HG02938 (cell line): Measurements from ENCODE around the gene LAMC3.

Experiments
- ATAC-seq: cut with Tn5 transposase; IDR thresholded peaks from one replicate; pipeline ENCODE4 v1.9.1; 2021; ENCODE audit warnings: mild to moderate bottlenecking, moderate library complexity; ENCODE audit not compliant: unreplicated experiment

Gene LAMC3

DNA sequence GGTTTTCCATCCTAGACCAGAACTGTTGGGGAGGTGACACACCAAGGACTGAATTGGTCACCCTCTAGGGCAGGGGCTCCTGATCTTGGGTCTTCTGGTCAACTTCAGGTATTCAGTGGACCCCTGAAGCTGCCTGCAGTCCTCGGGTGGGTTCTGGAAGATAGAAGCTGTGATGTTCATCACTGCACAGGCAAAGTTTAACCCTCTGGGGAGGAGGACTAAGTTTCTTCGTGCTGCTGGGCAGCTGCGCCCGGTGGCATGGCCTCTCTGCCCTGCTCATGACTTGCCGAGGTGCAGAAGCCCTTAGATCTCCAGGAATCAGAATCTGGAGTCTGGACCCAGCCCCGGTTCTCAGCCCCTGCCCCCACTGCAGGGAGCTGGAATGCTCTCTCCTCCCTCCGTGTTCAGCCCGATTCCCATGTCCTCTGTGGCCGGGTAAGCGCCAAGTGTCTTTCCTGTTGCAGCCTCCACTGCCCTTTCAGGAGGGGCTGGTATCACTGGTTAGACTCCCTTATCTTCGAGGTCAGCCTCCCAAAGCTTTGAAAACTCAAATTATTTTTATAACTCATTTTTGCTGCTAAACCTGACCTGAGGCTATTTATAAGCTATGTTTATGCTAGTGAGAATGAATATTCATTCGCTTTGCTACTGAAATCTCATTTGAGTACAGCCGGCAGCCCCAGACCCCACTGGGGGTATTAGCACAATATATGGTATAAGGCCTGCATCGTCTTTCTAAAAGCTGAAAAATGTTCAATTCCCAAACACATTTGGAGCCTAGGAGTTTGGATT is 1.7 kb downstream of the LAMC3 start:
- ATAC-seq, result no peak

DNA sequence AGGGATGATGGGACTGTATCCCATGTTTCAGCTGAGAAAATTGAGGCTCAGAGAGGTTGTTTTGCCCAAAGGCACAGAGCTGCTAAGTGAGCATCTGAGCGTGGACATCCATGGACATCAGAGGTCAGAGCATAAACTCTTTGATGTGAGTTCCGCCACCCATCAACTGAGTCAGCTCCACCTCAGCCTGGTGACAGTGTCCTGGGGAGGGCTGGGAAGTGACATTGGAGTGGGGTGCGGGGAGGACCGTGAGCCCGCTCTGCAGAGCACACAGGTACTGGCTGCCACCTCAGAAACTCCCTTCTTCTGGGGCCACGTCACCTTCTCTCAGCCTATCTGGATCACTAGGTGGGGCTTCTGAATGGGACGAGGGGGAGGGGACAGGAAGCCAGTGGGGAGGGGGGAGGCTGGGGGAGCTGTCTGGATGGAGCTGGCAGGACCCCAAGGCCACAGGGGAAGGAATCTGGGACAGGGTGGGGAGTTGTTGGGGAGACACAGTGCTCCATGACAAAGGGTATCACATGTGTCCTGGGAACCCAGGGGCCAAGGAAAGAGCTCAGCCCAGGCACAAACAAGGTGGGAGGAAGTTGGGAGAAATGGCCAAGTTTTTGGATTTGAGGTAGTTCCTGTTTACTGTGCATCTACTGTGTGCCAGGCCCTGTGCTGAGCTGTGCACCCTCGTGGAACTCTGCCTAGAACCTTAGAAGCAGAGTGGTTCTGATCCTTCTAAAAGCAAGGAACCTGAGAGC is 2.5 kb downstream of the LAMC3 start:
- ATAC-seq, result no peak

DNA sequence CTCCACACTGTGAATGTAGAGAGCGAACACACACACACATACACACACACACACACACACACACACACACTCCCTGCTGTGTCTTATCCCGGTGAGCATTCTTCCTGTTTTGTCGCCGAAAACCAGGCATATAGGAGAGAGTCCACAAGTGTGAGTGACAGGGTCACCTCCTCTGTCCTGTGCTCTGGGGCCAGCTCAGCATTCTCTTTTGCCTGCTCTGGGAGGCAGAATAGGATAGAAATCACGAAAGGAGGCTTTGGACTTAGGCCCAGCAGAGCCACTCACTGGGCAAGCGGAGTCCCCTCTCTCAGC is 3.0 kb downstream of the LAMC3 start:
- no peak for ATAC-seq

DNA sequence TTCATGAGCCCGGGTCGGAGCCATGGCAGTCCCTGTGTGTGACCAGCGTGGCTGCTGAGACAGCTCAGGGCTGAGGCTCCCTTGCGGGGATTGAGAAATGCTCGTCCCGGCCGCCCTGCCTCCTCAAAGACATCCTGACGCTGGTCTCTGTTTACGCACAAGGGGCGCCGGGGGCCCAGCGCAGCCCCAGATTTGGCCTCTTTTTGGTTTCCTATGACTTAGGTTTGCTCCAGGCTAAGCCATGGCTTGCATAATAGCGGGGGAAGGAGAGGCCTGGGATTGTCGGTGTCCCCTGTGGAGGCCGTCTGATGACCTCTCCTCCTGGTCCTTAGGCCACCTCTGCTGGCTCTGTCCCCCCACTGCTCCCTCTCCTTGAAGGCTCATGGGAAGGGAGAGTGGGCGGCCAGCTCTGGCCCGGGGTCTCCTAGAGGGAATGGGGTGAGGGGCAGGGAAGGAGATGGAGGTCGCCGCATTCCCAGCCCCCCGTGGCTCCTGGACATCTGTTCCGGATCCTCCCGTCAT is 3.5 kb downstream of the LAMC3 start:
- no peak for ATAC-seq

DNA sequence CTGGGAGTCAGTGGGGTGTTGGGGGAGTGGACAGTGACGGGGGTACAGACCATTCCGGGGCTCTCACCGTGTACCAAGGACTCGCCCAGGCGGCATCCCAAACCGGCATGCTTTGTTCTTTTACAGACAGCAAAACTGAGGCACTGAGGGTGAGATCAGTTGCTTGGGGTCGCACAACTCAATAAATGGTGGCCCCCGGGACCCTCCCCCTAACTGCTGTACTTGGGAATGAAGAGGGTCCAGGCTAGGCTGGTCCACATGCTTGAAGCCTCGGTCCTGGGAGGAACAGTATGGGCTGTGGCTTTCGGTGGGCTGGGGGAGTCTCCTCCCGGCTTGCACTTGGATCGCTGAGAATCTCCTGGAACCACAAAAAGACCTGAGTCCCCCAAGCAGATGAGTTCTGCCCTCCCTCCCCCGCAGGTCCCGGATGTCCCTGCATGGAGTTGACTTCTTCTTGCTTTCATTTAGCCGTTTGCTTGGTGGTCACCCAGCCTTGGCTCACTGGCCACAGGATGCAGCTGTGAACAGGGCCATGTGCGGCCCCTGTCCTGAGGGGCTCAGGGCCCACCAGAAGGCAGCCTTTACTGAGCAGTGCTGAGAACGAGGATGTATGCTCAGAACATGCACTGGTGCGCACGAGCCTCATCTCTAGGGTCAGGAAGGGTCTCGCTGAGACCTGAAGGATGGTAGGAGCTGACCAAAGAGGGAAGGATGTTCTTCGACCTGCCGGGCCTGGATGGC is 4.2 kb downstream of the LAMC3 start:
- no peak for ATAC-seq

DNA sequence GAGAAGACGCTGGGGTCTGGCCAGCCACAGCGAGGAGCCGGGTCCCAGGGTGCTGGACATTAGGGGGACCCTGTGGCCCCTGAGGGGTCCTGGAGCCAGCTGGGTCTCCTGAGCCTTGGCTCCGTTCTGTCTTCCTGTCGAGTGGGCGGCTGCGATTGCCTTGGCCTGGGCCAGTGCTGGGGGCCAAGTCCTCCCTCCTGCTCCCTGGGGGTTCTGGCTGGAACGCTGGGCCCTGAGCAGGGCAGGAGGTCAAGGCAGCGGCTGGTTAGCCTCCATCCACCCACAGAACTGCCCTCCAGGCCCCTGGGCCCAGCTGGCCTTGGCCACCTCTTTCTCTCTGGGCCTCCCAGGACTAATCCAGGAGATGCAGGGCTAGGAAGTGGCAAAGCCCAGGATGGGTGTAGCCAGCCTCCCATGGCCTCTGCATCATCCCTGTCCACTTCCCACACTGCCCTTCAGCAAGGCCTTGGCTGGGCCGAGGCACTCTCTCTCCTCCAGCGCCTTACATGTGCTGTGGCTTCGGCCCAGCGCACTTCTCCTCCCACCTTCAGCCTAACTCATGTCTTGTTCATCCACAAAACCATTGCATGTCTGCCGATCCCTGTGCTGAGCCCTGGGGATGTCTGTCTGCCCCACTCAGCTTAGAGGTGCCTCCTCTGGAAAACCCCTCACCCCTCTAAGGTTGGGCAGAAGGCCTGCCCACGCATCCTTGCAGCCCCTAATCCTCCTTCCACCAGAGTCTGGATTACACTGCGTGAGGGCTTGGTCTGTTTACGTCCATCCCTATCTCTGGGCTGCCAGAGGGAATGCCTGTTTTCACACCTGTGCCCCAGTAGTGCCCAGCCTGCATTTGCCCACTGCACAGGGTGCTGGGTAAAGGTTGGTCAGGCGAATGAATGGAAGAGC is 5.0 kb downstream of the LAMC3 start:
- ATAC-seq, result no peak

DNA sequence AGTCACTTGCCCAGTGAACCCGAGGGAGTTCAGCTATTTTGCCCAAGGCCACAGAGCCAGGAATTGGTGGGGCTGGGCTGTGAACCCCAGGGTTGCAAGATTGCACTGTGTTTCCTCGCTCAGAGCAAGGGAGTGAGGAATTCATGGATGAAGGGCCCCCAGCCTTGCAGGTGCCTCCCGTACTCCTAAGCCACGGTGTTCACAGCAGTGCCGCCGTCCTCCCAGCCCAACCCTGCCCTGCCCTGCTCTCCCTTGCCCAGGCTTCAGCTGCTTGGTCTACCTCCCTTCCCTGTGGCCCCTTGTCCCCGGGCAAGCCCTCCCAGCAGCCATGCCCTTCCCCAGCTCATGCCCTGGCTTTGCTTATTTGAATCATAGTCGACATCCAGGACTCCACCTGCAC is 6.1 kb downstream of the LAMC3 start:
- no peak for ATAC-seq

DNA sequence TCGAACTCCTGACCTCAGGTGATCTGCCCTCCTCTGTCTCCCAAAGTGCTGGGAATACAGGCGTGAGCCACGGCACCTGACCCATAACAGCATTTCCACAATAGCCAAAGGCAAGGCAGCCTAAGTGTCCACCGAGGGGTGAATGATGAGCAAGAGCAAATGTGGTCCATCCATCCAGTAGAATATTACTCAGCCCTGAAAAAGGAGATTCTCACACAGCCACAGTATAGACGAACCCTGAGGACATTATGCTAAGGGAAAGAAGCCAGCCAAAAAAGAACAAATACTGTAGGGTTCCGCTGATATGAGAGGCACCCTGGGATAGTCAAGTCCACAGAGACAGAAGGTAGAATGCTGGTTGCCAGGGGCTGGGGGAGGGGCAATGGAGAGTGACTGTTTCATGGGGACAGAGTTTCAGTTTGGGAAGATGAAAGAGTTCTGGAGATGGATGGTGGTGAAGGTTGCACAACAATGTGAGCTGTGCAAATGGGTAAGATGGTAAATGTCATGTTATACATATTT is 7.0 kb downstream of the LAMC3 start:
- no peak for ATAC-seq

DNA sequence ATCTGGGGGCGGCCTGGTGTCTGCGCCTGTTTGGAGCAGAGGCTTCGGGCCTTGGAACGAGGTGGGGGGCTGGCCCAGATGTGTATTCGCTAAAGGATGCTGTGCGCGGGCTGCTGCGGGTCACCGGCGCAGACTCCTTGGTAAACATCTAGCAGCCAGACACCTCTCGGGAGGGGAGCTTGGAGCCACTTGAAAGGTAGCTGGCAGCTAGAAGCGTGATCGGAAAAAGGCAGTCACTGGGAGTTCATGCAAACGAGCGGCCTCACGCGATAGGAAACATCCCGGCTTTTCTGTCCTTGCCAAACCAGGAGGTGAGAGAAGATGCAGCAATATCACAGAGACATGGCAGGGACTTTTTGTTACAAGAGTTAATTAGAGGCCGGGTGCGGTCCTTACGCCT is 8.1 kb downstream of the LAMC3 start:
- ATAC-seq, result no peak

DNA sequence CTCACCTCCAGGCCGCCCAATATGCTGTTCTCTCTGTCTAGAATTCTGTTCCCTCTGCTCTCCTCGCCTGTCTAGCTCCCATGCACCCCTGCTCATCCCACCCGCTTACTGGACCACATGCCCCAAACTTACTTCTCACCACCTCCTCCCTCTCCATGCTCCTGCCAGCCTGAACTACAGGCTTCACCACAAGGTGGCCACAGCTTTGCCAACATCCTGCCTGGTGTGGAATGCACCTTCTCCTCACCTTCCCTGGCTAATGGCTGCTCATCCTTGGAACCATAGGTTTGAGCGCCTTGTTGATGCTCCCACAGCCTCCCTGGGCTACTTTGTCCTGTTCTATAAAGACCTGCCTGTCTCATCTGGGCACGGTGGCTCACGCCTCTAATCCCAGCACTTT is 9.6 kb downstream of the LAMC3 start:
- ATAC-seq, result no peak

DNA sequence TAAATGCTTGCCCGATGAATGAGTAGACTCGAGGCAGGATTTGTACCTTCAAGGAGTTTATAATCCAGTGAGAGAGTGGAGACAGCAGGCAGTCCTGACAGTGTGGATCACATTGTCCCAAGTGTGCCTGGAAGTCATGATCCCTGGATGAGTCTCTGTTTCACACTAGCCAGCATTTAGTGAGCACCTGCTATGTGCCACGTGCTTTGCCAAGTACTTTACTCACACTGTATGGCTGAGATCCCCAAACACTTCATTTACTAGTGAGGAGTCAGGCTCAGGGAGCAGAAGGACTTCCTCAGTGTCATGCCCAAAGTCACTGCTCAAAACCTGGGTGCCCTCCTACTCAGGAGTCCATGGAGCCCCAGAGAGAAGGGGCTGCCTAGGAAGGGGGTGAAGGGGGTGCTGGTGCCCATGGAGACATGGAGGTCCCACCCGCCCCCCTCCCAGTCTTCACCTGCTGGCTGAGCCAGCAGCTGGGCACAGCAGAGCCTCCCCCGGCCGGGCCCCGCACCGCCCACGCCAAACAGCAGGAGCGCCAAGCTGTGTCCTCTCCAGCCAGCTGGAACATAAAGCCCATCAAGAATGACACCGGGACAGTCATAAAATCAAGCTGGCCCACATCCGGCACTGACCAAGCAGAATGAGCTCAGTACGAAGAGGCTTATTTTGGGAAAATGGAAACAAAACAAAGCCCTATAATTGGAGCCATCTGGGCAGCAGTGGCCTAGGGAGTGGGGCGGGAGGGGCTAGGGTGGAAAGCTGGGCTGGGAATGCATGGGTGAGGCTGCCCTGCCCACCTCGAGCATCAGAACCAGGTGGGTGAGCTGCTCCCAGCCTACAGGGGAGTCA is 10.6 kb downstream of the LAMC3 start:
- no peak for ATAC-seq

DNA sequence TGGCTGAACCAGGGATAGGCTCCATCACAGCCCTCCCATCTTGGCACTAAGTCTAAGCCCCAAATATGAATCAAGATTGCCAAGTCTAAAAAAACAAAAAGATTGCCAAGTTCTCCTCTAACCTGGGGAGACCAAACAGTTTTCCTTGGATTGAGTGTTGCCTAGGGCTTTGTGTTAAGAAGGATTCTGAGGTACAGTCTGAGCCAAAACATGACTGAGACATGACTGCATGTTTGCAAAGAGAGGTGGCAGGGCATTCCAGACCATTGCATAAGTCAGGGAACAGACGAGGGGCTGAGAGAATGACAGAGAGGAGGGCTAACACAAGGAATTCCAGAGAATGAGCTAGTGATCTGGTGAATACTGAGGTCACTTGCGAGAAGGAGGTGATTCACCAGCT is 11.4 kb downstream of the LAMC3 start:
- no peak for ATAC-seq

DNA sequence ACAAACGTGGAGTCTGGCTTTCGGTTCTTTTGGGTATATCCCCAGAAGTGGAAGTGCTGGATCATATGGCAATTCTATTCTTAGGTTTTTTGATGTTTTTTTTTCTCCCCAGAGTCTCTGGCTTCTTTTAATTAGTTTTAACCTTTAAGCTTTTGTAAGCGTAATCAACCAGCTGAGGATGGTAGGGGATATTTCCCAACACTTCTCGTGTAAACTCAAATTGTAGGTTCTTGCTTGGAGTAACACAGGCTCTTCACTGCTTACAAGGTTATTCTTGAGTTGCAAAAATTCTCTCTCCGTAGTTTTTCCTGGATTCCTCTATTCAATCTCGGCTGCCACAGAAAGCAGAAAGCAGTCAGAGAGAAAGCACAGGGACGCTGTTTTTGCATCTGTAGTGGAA is 11.9 kb downstream of the LAMC3 start:
- ATAC-seq, result no peak

DNA sequence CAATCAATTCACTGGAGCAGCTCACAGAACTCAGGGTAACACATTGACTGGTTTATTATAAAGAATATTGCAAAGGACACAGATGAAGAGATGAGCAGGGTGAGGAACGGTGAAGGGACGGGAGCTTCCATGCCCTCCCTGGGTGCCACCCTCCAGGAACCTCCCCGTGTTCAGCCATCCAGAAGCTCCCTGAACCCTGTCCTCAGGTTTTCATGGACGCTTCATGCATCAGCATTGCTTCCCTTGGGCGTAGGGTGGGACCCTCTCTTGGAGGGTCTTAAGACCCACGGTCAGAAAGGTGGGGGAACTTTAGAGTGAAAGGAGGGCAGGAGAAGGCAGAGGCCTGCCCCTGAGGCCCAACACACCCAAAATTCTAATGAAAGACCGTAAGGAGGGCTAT is 12.8 kb downstream of the LAMC3 start:
- ATAC-seq, result no peak

DNA sequence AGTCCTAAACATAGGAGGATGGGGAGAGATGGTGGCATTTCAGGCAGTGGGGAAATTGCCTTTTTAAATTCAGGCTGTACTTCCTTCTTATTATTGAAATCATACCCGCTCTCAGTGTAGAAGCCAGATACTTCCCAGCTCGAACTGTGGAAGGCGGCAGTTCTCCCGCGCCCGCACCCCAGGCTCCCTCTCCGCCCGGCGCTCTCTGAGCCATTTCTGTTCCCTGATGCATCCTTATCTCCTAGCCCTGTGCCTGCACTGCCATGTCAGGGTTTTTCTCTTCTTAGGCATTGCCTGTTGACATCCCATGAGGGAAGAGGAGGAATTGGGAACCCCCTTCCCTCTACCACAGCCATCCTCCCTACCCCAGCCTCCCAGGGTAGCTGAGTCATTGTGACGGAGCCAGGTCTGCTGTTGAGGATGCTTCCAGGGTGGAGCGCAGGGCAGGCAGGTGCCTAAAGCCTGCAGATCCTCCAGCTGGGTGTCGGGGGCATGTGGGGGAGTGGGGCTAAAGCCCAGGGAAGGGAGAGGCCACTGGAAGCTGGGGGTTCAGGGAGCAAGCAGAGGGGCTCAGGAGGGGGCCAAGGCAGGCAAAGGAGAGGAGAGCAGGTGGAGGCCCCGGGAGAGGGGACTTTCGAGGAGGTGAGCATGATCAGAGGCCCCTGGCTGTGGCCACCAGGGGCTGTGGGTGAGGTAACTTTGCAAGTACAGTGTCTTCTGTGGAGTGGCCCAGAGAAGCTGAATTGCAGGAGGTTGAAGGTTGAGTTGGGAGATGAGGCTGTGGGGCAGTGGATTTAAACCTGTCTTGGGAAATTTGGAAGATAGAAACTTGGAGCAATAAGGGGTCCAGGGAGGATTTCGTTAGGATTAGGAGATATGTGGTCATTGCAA is 16.2 kb downstream of the LAMC3 start:
- no peak for ATAC-seq

DNA sequence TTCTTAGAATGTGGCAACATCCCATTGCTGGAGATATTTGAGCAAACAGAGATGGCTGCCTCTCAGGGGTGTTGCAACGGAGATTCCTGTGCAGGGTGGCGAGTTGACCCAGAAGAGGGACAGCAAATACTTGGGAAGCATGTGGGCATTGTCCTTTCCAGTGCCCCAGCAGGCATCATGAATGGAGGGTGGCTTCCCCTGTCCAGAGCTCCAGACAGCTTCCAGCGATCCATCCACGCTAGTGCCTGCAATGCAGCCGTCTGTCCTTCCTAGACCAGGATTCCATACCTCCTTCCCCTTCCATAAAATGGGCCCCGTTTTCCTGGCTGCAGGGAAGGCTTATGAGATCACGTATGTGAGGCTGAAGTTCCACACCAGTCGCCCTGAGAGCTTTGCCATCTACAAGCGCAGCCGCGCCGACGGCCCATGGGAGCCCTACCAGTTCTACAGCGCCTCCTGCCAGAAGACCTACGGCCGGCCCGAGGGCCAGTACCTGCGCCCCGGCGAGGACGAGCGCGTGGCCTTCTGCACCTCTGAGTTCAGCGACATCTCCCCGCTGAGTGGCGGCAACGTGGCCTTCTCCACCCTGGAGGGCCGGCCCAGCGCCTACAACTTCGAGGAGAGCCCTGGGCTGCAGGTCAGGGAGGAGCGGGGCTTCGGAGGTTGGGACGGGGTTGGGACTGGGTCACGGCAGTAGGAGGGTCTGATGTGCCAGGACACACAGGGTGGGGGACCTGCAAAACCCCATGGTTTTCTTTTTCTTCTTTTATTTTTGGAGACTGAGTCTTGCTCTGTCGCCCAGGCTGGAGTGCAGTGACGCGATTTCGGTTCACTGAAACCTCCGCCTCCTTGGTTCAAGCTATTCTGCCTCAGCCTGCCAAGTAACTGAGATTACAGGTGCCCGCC is 17.2 kb downstream of the LAMC3 start:
- no peak for ATAC-seq

DNA sequence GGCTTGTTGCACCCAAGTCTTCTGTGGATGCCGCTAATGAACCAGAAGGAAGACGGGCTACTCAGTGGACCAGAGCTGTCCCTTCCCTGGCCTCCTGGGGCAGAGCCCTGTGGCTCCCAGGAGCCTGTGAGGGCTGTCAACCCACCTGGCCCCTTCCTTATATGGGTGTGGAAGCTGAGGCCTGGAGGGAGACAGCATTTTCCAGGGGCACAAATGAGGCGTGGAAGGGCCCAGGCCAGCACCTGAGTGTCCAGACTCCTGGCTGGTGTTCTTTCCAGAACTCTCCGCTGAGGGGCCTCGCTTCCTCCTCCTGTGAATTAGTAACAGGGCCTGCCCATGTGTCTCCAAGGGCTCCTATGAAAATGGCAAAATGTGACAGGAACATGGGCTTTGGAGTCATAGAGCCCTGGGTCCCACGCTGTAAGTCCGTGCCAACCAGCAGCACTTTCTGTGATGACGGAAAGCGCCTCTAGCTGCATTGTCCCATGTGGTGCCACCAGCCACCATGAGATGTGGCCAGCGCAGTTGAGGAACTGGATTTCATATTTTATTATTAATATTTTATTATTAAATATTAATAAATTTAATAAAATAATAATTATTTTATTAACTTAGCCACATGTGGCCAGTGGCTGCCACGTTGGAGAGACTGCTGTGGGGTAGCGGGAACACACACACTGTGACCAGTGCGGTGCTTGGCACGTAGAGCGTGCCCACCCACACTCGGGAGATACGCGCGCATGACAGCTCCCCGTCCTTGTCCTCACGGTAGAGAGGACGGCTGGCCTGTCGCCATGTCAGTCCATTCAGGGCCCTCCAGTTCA is 18.3 kb downstream of the LAMC3 start:
- no peak for ATAC-seq
